NCI-H2196 treated with DMSO at 0.1 percent for 48 hours (cell line): Measurements from ENCODE around the gene VIPR2.
"Not testable (repeated sequence)": the region's sequence is repeated elsewhere in the genome, so short reads cannot be mapped to it uniquely, and the experiment has no call there.

Source experiments
- DNase-seq: peaks from one replicate; lab custom pipeline; 2025; ENCODE audit not compliant: unreplicated experiment; lab: John Stamatoyannopoulos, UW

VIPR2 gene

DNA sequence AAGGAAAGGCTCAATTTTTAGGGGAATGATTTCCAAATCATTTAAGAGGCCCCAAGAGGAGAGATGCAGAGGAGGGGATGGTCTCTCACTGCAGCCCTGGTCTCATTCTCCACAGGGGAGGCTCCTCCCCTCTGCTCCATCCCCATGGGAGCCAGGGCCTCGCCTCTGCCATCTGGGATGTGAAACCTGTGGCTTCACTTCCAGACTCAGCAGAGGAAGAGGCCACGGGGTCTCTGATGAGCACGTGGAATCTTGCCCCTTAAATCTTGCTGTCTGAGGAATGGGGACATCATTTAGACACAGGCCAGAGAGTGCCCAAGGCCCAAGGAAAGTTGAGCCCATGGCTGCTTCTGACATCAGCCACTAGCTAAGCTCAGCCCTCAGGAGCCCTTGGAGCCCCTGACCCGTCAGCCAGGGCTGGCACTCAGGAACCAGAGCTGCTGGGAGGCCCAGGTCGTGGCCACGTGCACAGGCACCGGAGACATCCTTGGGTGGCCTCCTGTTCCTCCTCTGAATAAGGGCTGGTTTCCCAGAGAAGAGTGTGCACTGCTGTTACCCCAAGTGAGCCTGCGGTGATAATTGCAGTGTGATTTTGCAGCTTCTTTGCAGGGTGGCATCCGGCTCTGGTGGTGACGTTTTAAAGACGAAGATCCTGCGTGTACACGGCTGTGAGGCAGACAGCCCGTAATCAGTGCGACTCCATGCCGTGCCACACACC is 50.5 kb downstream of the VIPR2 start:
- DNase-seq: no peak

DNA sequence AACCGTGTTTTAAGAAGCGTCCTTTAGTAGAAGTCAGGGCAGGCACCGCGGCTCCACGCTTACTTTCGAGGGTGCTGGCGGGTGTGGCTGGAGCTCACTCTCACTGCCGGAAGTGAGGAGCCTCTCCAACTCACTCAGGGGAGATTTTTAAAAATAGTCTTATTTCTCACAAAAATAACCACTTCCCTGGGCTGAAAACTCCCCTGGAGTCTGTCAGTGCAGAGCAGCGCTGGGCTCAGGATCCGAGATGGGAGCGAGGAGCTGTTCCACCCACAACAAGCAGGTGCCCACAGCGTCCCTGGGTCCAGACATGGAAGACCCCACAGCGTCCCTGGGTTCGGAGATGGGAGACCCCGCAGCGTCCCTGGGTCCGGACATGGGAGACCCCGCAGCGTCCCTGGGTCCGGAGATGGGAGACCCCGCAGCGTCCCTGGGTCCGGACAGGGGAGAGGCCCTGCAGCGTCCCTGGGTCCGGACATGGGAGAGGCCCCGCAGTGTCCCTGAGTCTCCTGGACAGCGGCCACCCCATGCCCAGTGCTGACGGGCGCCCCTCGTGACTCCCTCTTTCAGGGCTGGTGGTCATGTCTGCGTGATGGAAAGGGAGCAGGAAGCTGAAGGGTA is 51.2 kb downstream of the VIPR2 start:
- DNase-seq: no peak

DNA sequence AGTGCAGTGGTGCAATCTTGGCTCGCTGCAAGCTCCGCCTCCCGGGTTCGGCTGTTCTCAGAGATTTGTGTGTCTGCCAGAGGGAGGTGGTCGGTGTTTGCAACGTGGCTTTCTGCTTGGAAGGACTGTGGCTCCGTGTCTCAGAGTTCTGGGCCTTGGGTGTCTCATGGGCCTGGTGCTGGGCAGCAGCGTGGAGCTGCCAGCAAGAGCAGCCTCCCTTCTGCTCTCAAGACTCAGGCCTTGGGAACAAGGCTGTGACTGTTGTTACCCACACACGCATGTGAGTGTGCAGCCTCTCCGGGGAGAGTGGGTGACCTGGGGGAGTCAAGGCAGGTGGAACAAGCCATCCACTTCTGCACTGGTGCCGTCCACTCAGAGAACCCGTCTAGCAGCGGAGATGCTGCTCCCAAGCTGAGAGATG is 52.0 kb downstream of the VIPR2 start:
- no peak for DNase-seq

DNA sequence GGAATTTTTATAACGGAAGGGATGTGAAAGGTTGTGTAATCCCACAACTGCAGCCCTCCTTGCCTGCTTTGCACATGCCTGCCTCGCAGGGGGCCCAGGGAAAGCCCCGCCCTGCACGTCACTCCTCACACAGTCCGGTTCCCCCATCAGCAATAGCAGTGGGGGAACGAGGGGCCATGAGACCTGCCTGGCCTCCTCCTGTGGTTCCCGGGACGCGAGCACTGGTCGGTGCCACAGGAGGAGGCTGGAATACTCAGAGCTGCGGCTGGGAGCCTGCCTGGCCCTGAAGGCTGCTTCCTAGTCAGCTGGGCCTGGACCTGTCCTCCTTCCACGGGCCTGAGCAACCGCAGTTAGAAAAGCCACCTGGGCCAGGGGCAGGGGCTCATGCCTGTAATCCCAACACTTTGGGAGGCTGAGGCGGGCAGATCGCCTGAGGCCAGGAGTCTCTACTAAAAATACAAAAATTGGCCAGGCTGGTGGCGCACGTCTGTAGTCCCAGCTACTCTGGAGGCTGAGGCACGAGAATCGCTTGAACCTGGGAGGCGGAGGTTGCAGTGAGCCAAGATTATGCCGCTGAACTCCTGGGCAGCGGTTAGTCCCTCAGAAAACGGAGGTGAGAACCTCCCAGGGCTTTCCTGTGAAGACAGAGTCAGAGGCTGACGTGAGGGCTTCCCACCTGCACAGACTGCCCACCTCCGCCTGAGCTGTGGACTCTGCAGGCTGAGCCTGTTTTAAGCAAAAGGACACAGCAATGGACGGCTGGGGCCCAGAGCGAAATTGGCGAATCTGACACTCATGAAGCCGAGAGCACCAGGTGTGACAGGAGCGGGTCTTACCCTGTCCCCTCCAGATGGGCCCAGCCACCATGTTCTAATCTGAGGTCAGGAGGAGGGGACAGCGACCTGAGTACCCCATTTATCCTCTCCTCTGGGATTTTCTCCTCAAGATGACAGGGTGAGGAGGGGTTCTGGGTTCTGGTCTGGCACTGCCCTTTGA is 52.9 kb downstream of the VIPR2 start:
- DNase-seq: no peak

DNA sequence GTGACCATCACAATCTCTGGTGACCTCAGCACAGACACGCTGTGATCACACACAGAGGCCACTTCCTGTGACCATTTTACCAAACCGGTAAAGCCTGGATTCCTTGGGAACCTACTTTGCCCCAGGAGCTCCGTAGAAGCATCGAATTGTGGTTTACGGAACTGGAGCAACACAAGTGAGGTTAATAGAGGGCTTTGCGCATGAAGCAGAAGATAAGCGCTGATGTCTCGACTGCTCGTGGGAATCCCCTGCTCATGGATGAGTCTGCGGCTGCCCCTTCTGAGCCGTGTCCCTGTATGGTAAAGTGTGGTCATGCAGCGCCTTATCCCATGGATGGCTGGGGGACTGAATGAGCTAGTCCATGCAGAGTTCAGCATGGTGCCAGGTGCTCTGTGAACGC is 53.6 kb downstream of the VIPR2 start:
- DNase-seq: no peak

DNA sequence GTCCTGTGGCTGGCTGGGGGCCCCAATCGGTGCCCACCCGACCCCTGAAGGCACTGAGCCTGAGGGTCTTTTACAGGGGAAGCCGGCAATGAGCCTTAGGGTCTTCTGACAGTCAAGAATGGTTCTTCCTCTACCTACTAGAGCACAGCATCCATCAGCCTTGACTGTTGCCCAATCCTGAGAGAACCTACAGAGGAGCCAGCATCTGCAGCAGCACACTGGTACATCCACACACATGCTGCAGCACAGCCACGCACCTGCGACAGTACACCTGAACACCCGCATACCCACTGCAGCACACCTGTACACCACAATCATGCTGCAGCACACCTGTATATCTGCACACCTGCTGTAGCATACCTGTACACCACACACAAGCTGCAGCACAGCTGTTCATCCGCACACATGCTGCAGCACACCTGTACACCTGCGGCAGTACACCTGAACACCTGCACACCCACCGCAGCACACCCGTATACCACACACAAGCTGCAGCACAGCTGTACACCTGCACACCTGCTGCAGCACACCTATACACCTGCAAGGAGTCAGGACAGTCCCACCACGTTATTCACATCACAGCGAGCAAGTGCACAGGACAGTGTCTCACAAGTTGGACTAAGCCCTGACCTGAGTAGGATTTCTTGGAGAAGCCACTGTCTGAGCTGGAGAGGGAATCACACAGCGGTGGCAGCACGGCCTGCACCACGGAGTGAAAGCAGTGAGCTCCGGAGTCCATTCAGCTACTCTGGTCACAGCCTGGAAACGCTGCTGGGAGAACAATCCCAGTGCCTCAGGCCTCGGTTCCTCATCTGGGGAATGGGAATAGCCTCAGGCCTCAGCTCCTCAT is 56.4 kb downstream of the VIPR2 start:
- no peak for DNase-seq

DNA sequence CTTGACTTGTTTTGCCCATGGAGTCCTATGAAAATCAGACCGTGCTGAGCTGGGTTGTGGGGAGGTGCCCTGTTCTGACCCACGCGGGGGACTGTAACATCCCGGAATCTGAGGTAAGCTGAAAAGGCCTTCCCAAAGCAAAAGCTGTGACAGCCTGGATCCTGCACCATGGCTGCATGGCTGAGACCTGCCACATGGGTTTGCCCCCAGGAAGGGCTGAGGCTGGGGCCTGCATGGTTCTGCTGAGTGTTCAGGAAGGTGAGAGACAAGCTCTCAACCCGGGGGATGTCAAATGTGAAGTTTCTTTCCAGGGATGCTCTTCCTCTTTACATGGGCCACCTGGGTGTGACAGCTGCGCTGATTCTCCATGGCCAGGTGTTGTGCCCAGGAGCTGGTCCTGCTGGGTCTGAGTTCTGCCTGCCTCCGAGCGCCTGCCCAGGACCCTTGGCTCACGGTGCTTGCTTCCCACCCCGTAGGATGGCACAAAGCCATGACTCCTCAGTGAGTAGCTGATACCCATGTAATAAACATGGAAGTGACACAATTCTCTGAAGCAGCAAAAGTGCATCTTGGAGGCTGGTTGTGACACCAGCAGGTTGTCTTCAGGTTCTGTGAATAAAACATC is 58.3 kb downstream of the VIPR2 start:
- DNase-seq: no peak

DNA sequence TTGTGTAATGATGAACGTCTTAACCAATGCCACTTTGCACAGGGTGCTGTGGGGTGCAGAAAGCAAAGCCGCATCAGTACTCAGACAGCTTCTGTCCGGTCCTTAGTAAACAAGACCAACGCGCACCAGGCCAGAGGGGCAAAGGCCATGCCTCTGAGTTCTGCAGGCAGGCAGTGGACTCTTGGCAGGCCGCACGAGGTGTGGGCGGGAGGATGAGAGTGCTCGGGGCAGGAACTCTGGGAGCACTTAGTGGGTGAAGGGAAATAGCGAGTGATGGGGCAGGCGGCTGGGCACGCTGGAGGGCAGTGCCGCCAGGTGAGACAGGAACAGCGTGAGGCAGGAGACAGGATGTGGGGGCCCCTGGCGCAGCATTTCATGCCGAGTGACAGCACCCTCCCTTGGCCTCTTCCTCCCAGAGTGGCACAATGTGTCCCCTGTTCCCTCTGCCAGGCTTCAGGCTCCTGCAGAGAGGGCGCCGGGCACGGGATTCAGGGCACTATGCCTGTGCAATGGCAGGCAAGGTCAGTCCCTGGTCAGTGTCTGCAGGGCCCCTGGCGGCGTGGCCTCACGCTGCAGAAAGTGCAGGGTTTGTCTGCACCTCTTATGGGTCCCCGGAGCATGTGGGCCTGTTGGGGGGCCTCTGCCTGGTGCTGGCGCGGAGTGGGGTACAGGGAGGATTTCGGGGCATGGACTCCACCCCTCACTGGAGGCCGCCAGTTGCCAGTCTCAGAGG is 60.4 kb downstream of the VIPR2 start:
- DNase-seq: no peak

DNA sequence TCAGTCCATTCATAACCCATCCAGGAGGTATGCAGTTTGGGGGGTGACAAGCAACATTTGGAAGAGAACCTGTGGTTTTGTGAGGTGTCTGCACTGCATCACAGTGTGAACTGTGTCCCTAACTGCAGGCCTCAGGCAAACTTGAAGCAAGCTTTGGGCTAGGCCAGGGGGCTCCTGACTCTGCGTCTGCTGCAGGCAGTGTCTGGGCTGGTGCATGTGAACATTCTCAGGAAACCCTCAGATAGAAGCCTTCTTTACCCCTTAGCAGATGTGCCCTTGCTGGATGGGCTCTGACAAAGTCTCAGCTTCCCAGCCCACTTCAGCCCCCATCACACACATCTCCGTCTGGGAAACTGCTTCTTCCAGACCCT is 61.0 kb downstream of the VIPR2 start:
- no peak for DNase-seq

DNA sequence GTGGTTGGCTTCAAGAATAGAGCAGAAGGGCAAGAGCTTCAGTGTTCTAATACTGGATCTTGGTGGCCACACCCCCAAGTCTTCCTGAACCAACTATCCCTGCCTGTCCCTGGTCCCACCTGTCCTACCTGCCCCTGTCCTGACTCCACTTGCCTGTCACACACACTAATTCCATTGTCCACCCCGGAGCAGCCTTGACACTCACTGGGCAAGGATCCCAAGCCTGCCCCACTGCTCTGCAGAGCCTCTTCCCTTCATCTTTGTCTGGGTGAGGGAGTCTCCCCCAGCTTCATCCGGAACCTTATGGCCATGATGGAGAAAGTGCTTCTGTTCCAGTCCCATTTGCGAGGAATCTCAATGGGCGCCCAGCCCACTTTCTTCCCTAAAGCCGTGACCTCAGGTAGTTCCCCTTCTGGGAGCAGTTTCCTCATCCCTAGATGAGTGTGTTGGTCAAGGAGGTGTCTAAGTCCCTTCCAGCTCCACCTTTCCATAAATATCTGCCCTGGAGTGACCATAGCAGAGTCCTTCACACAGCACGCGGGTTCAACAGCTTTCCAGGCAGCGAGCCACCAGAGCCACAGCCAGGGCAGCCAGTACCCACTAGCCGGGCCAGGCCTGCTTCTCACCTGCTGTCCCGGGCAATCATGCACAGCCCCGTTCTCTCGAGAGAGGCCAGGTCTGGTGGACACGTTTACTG is 61.5 kb downstream of the VIPR2 start:
- no peak for DNase-seq

DNA sequence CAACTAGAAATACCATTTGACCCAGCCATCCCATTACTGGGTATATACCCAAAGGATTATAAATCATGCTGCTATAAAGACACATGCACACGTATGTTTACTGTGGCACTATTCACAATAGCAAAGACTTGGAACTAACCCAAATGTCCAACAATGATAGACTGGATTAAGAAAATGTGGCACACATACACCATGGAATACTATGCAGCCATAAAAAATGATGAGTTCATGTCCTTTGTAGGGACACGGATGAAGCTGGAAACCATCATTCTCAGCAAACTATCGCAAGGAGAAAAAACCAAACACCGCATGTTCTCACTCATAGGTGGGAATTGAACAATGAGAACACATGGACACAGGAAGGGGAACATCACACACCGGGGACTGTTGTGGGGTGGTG is 62.6 kb downstream of the VIPR2 start:
- DNase-seq: not testable (repeated sequence)

DNA sequence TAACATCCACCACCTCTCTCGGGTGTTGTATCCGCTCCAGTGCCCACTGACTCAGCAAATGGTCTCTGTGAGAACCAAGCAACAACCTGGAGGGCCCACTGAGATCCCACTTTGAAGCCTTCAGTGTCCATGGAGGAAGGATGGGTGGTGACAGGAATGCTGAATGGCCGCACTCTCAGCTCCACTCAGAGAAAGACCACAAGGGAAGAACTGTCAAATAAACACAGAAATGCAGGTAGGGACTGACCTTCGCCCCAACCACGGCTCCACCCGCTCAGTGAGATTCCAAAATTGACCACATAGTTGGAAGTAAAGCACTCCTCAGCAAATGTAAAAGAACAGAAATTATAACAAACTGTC is 65.8 kb downstream of the VIPR2 start:
- no peak for DNase-seq

DNA sequence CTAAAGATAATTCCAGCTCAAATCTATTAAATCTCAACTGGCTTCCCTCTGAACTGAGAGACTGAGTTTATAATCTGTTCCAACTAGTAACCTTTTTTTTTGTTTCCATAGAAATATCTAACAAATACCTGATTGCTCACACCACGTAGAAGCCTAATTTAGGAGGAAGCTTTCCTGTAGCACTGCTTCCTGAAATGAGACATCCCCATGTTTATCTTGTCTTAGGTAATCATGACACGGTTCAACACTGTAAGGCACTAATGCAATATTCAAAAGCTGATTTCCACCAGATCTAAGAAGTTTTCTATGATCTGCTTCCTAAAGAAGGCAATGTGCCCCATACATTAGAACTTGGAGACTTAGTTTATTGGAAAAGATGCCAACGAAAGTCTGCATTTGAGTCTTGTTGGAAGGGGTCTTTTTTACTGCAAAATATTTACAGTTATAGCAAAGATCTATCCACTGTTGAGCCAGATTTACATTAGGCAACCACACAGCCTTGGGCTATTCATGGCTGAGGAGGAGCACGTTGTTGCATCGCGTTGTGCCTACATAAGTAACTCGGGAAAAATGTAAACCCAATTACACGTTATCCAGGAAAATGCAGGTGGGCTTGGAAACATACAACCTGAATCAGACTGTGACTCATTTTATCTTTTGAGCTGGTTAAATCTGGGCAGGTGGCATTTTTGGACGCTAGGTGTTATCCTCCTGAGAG is 66.3 kb downstream of the VIPR2 start:
- DNase-seq: no peak

DNA sequence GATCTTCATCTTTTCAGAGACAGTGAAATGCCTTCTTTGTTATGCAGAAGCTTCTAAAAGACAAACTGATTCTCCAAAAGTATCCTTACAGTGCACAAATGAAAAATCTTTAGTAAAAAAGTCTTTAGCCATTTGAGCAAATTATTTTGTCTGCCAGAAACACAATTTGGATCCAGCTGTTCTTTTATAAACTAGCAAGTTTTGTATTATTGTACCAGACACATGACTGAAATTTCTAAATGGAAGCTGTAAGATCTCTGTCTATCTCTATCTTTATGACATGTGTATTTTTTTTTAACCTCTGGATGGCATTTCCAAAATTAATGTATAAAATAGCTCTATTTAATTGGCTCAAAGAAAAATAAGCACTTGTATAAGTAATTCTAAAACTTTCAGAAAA is 68.3 kb downstream of the VIPR2 start:
- DNase-seq: no peak

DNA sequence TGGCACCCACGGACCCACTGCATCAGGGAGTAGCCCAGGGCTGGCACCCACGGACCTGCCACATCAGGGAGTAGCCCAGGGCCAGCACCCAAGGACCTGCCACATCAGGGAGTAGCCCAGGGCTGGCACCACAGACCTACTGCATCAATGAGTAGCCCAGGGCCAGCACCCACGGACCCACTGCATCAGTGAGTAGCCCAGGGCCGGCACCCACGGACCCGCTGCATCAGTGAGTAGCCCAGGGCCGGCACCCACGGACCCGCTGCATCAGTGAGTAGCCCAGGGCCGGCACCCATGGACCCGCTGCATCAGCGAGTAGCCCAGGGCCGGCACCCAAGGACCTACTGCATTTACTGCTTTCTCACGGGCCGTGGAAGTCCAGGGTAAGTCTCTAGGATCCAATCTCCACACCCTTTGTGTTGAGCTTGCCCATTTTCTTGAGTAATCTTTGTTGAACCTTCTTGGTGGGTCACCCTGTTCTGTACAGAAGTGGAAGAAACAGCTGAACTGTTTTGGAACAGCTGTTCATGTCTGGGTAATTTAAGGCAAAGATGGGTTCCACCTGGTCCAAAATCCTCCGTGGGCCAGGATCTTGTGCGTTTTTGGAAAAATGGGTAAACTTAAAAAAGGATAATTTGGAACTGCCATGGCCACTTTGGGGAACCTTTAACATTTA is 69.0 kb downstream of the VIPR2 start:
- DNase-seq: no peak

DNA sequence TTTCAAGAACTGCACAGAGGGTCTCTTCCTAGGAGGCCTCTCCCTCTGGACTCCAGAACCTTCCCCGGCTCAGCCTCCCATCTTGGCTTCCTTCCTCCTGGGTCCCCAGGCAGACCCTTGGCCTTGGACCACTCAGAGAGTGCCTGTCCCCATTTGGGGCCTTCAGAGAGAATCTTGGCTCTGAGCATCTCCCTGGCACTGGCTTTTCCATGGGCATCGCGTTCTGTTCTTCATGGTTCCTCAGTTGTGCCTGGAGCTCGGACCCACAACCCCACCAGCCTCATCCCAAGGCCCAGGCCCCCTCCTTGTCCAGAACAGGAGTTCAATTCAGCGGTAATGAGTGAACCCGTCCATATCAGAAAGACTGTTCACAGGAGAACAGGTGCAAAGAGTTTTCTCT is 73.4 kb downstream of the VIPR2 start:
- no peak for DNase-seq

DNA sequence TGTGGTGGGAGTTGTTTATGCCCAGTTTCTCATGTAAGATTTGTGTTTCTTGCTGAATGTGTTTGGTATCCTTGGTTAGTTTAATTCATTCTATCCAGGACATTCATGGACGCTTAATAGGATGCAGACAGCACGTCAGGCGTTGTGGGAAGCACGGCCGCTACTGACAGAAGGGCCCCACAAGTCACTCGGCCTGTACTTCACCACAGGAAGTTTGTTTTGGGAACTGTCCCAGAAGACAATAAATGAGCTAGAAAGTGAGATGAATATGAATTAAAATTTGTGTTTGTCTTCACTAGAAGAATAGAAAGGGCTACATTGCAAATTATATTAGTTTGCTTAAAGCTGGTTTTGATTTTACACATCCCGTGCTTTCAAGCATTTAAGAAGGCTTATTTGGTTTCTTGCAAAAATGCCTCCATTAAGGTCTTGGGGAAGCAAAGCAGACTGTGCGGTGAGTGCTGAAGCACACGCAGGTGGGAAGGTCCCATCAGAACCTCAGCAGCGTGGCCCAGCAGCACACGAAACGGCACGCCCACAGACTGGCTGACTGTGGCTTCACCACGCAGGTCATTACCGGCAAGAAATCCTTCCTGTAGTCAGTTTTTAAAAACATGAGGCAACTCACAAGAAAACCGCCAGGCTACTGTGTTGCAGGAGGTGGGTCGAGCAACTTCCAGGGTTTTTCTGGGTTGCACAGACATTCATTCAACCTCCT is 74.1 kb downstream of the VIPR2 start:
- no peak for DNase-seq
